Transverse colon (tissue), 4 donors: ENCODE results near the gene CHRDL1. TPM values are rescaled to one million over a fixed set of nuclear protein-coding genes. Genes with fewer than 3 reads are reported as not detected.
"Not testable (repeated sequence)": the region's sequence is repeated elsewhere in the genome, so short reads cannot be mapped to it uniquely, and the experiment has no call there.

ENCODE experiments used
- DNase-seq: peaks from one replicate; pipeline ENCODE4 v3.0.0-alpha.2; 2019
- H3K27ac ChIP-seq, 4 donors: fragments of 200-600 bp; sonication (generic); 2 replicates each; pipeline ENCODE4 v1.5.1; 2016 to 2018; ENCODE audit warnings: inconsistent platforms in 4 of 4
- H3K27me3 ChIP-seq: fragments of 200-600 bp; sonication (generic); 2 replicates; pipeline ENCODE4 v1.5.1; 2017; ENCODE audit warnings: inconsistent platforms
- H3K36me3 ChIP-seq, 4 donors: fragments of 200-600 bp; sonication (generic); 2 replicates each; pipeline ENCODE4 v1.5.1; 2017 to 2019; ENCODE audit warnings: inconsistent platforms in 4 of 4
- H3K4me1 ChIP-seq, 4 donors: fragments of 200-600 bp; sonication (generic); 2 replicates each; pipeline ENCODE4 v1.5.1; 2017 to 2020; ENCODE audit warnings: inconsistent platforms in 4 of 4
- H3K4me3 ChIP-seq, 4 donors: fragments of 200-600 bp; sonication (generic); 1 replicate in 1 of 4; 2 replicates in 3 of 4; pipeline versions ENCODE4 v1.5.1 to v1.6.1; 2017 to 2019; ENCODE audit warnings: inconsistent platforms in 4 of 4
- H3K9me3 ChIP-seq, 2 donors: fragments of 200-600 bp; sonication (generic); 2 replicates each; pipeline ENCODE4 v1.5.1; 2017 to 2019; ENCODE audit warnings: inconsistent platforms in 2 of 2
- EP300 ChIP-seq: sonication (generic); formaldehyde crosslinking; IDR thresholded peaks from one replicate; pipeline ENCODE4 v1.6.1; 2017; ENCODE audit warnings: antibody characterized with exemption, low read depth
- POLR2A ChIP-seq: fragments of 450-650 bp; IDR thresholded peaks from one replicate; pipeline ENCODE4 v1.6.1; 2016; ENCODE audit warnings: antibody characterized with exemption, mild to moderate bottlenecking, moderate library complexity
- POLR2AphosphoS5 ChIP-seq, 3 donors: sonication (generic); formaldehyde crosslinking; IDR thresholded peaks; one replicate each; pipeline ENCODE4 v1.6.1; 2016; ENCODE audit warnings: antibody characterized with exemption in 3 of 3
- WGBS, 2 donors: methylation state at CpG; one replicate each; pipeline ENCODE4 v1.1.5; 2018; ENCODE audit warnings: low coverage in 1 of 2; 5-methylcytosine and 5-hydroxymethylcytosine counted together
- in situ Hi-C, 4 donors: fragments of 200-750 bp; cut with MboI; loops; one replicate each; pipeline versions ENCODE4 v1.15.0 to v1.15.1; 2017; ENCODE audit warnings: low sequenced_read_pairs in 3 of 4, low pct_ligation_motif_present in 1 of 4, low pct_unique_long_range_greater_than_20kb in 1 of 4
- intact Hi-C: fragments of 100-400 bp; cut with DNase I; formaldehyde crosslinking; loops from one replicate; pipeline ENCODE4 v1.15.1; 2023; ENCODE audit warnings: low total_unique reads
- total RNA-seq, 4 donors: library from RNA; depleted of rRNA; stranded (reverse); fragments of >200 nt; gene quantifications; one replicate each; pipeline ENCODE4 v1.1.0, GENCODE V29; 2016
- TF ChIP-seq, protein P1 (sequence below), 5 experiments: fragments of 200-600 bp in 3 of 5; fragments of 450-650 bp in 2 of 5; sonication (generic) in 3 of 5; IDR thresholded peaks; 1 replicate in 2 of 5; 2 replicates in 3 of 5; pipeline ENCODE4 v1.5.1; 2016 to 2017; ENCODE audit warnings: antibody characterized with exemption in 5 of 5, inconsistent platforms in 3 of 5, mild to moderate bottlenecking in 2 of 5, moderate library complexity in 1 of 5

CHRDL1 gene
- total RNA-seq, 4 donors from 2014 or later, result 13.5 to 46.4 (median 16.5) TPM

DNA sequence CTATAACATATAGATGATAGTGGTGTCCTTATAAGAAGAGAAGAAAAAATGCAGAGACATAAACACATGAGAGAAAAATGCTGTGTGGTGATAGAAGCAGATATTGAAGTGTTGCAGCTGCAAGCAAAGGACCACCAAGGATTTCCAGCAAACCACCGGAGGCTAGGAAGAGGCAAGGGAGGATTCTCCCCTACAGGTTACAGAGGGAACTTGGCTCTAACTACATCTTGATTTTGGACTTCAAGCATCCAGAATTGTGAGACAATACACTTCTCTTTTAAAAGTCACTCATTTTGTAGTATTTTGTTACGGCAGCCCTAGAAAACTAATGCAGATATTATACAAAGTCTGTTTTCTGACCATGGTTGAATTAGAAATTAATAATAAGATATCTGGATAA is 30.4 kb upstream of the CHRDL1 start:
- Histone ChIP-seq H3K4me3 (no peak overlapping the region), H3K27me3 (no peaks in the 10 kb centered on the region), H3K27ac (no peak overlapping the region), H3K4me1 (no peaks in the 10 kb centered on the region), H3K9me3 (no peaks in the 10 kb centered on the region), H3K36me3 (no peaks in the 10 kb centered on the region)
- 73 to 80% methylated on average over 1 to 2 of the region's 2 CpGs for WGBS, 2 donors
- no peak for DNase-seq
- TF ChIP-seq, protein P1, sequence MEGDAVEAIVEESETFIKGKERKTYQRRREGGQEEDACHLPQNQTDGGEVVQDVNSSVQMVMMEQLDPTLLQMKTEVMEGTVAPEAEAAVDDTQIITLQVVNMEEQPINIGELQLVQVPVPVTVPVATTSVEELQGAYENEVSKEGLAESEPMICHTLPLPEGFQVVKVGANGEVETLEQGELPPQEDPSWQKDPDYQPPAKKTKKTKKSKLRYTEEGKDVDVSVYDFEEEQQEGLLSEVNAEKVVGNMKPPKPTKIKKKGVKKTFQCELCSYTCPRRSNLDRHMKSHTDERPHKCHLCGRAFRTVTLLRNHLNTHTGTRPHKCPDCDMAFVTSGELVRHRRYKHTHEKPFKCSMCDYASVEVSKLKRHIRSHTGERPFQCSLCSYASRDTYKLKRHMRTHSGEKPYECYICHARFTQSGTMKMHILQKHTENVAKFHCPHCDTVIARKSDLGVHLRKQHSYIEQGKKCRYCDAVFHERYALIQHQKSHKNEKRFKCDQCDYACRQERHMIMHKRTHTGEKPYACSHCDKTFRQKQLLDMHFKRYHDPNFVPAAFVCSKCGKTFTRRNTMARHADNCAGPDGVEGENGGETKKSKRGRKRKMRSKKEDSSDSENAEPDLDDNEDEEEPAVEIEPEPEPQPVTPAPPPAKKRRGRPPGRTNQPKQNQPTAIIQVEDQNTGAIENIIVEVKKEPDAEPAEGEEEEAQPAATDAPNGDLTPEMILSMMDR (IDR thresholded peaks at IDR 0.05), result no peak
- TF ChIP-seq POLR2A (no peak), POLR2AphosphoS5 (IDR thresholded peaks at IDR 0.05) (no peak), EP300 (no peak)
- in situ Hi-C loops (no loop called here), intact Hi-C loops (no loop called here)

DNA sequence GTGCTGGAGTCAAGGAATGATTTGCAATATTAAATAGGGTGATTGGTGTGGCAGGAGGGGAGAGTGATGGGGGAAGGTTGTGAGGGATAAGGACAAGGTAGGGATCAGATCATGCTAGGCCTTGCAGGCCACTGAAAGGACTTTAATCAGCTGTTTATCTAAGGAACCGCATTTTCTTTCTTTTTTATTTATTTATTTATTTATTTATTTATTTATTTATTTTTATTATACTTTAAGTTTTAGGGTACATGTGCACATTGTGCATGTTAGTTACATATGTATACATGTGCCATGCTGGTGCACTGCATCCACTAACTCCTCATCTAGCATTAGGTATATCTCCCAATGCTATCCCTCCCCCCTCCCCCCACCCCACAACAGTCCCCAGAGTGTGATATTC is 20.9 kb upstream of the CHRDL1 start:
- intact Hi-C loops, H3K9me3 ChIP-seq, H3K4me1 ChIP-seq, H3K4me3 ChIP-seq, H3K27me3 ChIP-seq, H3K36me3 ChIP-seq, in situ Hi-C loops, H3K27ac ChIP-seq, DNase-seq: not testable (repeated sequence)
- 67 to 86% methylated on average over 1 of the region's 1 CpG for WGBS, 2 donors

DNA sequence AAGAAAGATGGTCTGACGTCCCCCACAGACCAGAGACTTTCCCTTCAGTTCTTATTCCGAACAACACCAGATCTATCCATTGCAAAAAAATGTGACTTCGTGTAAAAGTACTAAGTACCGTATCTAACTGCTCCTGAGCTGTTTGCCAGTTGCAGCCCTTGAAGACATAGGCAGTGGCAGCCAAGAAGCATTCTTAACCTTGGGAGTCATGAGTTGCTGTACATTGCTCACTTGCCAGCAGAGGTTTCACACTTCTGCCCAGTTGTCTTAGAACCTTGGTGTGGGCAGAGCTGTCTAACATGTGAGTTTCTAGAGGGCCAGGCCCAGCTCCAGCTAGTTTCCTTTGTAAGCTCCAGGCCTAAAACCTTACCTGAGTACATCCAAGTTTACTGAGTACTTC is 10.5 kb upstream of the CHRDL1 start:
- H3K4me1 ChIP-seq, result no peaks in the 10 kb centered on the region
- intact Hi-C loops, result no loop called here
- H3K4me3 ChIP-seq, result no peak overlapping the region
- no peaks in the 10 kb centered on the region for H3K9me3 ChIP-seq
- no peaks in the 10 kb centered on the region for H3K36me3 ChIP-seq
- no peak for TF ChIP-seq POLR2A
- TF ChIP-seq POLR2AphosphoS5 (IDR thresholded peaks at IDR 0.05), result no peak
- H3K27ac ChIP-seq, result no peak overlapping the region
- in situ Hi-C loops, result no loop called here
- 40 to 54% methylated on average over 1 to 4 of the region's 4 CpGs for WGBS, 2 donors
- no peak for DNase-seq
- no peaks in the 10 kb centered on the region for H3K27me3 ChIP-seq

DNA sequence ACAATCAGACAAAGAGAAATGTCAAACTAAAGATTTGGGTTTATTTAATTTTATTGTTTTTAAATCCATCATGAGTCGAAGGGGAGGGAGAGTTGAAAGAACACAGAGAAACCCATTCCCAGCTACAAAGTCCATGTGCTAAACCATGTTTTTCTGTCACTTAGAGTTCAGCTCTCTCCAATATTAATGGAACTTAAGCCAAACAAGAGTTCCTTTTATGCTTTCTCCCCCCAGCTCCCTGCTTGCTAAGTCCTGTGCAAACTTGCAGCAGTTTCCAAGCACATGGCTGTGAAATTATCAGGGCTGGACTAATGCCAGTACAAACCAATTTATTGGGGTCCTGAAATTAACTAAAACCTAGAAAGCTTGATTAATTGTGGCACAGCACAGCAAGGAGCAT is 9.7 kb upstream of the CHRDL1 start:
- WGBS, 2 donors, result 38% methylated on average over 1 of the region's 1 CpG; no CpG with 5 or more reads in 1 of the 2 donors
- DNase-seq, result no peak
- intact Hi-C loops, result no loop called here

DNA sequence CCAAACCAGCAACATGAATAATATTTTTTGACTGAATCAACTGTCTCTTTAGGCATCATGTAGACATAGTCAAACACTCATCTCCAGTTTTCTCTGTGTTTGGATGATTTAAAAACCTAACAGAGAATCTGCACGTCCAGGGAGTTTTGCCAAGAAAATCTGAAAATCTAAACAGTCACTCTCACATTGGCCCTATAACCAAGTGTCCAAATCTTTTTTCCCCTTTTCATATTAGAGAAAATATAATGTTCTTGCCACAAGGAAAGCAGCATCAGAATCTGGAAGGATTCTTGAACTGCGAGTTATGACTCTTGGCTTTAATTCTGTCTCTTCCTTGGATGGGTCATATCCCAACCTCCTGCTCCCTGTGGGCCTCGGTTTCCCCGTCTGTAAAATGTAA is 8.8 kb upstream of the CHRDL1 start:
- DNase-seq, result no peak
- TF ChIP-seq POLR2A (no peak), EP300 (no peak), POLR2AphosphoS5 (IDR thresholded peaks at IDR 0.05) (no peak)
- TF ChIP-seq, protein P1 (IDR thresholded peaks at IDR 0.05), result no peak
- intact Hi-C loops, result no loop called here
- Histone ChIP-seq H3K36me3 (no peaks in the 10 kb centered on the region), H3K27me3 (no peaks in the 10 kb centered on the region), H3K4me1 (no peaks in the 10 kb centered on the region), H3K27ac (peak overlapping the region in 1 of 4 donors; percentile 31), H3K4me3 (no peak overlapping the region), H3K9me3 (no peaks in the 10 kb centered on the region)
- WGBS, 2 donors, result 57% methylated on average over 4 of the region's 4 CpGs; no CpG with 5 or more reads in 1 of the 2 donors
- in situ Hi-C loops, result no loop called here

More for the DNA sequence above, 9.7 kb upstream of the CHRDL1 start:
- Histone ChIP-seq H3K27ac (peak overlapping the region in 1 of 4 donors; percentile 14), H3K4me3 (no peak overlapping the region), H3K27me3 (no peaks in the 10 kb centered on the region), H3K4me1 (no peaks in the 10 kb centered on the region), H3K9me3 (no peaks in the 10 kb centered on the region), H3K36me3 (no peaks in the 10 kb centered on the region)
- in situ Hi-C loops, result no loop called here
- TF ChIP-seq, protein P1 (IDR thresholded peaks at IDR 0.05), result no peak
- no peak for TF ChIP-seq POLR2AphosphoS5 (IDR thresholded peaks at IDR 0.05)
- no peak for TF ChIP-seq POLR2A
- TF ChIP-seq EP300, result no peak
